Loucy (cell line): ENCODE measurements around the gene CD82.

Experiments
- H2AFZ ChIP-seq: fragments of 200-600 bp; sonication (generic); 2 replicates; pipeline ENCODE4 v1.6.0; 2016; ENCODE audit warnings: antibody characterized with exemption, mild to moderate bottlenecking, low read length, moderate library complexity
- H3F3A ChIP-seq: fragments of 200-600 bp; 2 replicates; pipeline ENCODE4 v1.6.0; 2016; ENCODE audit warnings: antibody characterized with exemption, low read depth, mild to moderate bottlenecking
- H3K27me3 ChIP-seq: fragments of 200-600 bp; sonication (generic); 2 replicates; pipeline ENCODE4 v1.6.1; 2014; ENCODE audit warnings: low read length, mild to moderate bottlenecking; ENCODE audit not compliant: insufficient read depth, poor library complexity, severe bottlenecking
- H3K36me3 ChIP-seq: fragments of 200-600 bp; sonication (generic); 2 replicates; pipeline ENCODE4 v1.6.1; 2016; ENCODE audit warnings: low read length; ENCODE audit not compliant: insufficient read depth
- H3K4me1 ChIP-seq: fragments of 200-600 bp; sonication (generic); 2 replicates; pipeline ENCODE4 v1.5.1; 2014; ENCODE audit warnings: low read length, mild to moderate bottlenecking; ENCODE audit not compliant: insufficient read depth, poor library complexity, severe bottlenecking
- H3K4me2 ChIP-seq: fragments of 200-600 bp; sonication (generic); 2 replicates; pipeline ENCODE4 v1.6.0; 2014; ENCODE audit warnings: antibody characterized with exemption, low read length, low read depth, mild to moderate bottlenecking; ENCODE audit not compliant: poor library complexity, severe bottlenecking
- H3K4me3 ChIP-seq: fragments of 200-600 bp; sonication (generic); 2 replicates; pipeline ENCODE4 v1.5.1; 2014; ENCODE audit warnings: low read length, mild to moderate bottlenecking, mixed read lengths; ENCODE audit not compliant: poor library complexity, severe bottlenecking
- H3K79me2 ChIP-seq: fragments of 200-600 bp; sonication (generic); 2 replicates; pipeline ENCODE4 v1.6.1; 2014; ENCODE audit warnings: low read length; ENCODE audit not compliant: insufficient read depth
- H3K9ac ChIP-seq: fragments of 200-600 bp; sonication (generic); 2 replicates; pipeline ENCODE4 v1.6.0; 2014; ENCODE audit warnings: mild to moderate bottlenecking, low read depth, low read length, moderate library complexity; ENCODE audit not compliant: poor library complexity, severe bottlenecking
- H3K9me2 ChIP-seq: fragments of 200-600 bp; sonication (generic); replicated peaks from 2 replicates; pipeline ENCODE4 v1.6.1; 2016; ENCODE audit warnings: low read depth, low read length, mixed read lengths
- H3K9me3 ChIP-seq: fragments of 200-600 bp; sonication (generic); 2 replicates; pipeline ENCODE4 v1.6.1; 2014; ENCODE audit warnings: mild to moderate bottlenecking, antibody characterized with exemption, low read length, low read depth; ENCODE audit not compliant: insufficient read depth
- H4K20me1 ChIP-seq: fragments of 200-600 bp; sonication (generic); 2 replicates; pipeline ENCODE4 v1.6.0; 2014; ENCODE audit warnings: antibody characterized with exemption, low read length, mild to moderate bottlenecking; ENCODE audit not compliant: insufficient read depth, poor library complexity, severe bottlenecking
- CTCF ChIP-seq: fragments of 200-600 bp; sonication (generic); conservative IDR thresholded peaks from 2 replicates; pipeline ENCODE4 v1.5.1; 2014; ENCODE audit warnings: mild to moderate bottlenecking, antibody characterized with exemption, low read length
- EZH2phosphoT487 ChIP-seq: fragments of 200-600 bp; IDR thresholded peaks from 2 replicates; pipeline ENCODE4 v1.6.1; 2018; ENCODE audit warnings: antibody characterized with exemption, mild to moderate bottlenecking, moderate library complexity, borderline replicate concordance

Gene CD82

GRCh38 chr11:44626645-44627044 is 61.2 kb downstream of the CD82 start:
- no peaks in the 10 kb centered on the region for H3K9me3 ChIP-seq
- TF ChIP-seq CTCF: no peak
- H3K27me3 ChIP-seq: no peaks in the 10 kb centered on the region
- no peak overlapping the region for H2AFZ ChIP-seq
- no peak overlapping the region for H3K4me3 ChIP-seq
- H3F3A ChIP-seq: no peaks in the 10 kb centered on the region
- peaks cover 20% of the 10 kb centered on the region; the same call in 1 of the 2 replicates for H3K36me3 ChIP-seq
- H4K20me1 ChIP-seq: no peaks in the 10 kb centered on the region
- peaks cover 9% of the 10 kb centered on the region for H3K4me1 ChIP-seq
- no peak overlapping the region for H3K4me2 ChIP-seq
- H3K9me2 ChIP-seq: no peaks in the 10 kb centered on the region
- H3K9ac ChIP-seq: no peak overlapping the region
- H3K79me2 ChIP-seq: no peaks in the 10 kb centered on the region

- Histone ChIP-seq H3K4me1 (peaks cover 9% of the 10 kb centered on the region), H3K79me2 (no peaks in the 10 kb centered on the region), H3F3A (no peaks in the 10 kb centered on the region), H3K4me3 (no peak overlapping the region), H3K9me2 (no peaks in the 10 kb centered on the region), H3K9me3 (no peaks in the 10 kb centered on the region), H3K9ac (no peak overlapping the region), H2AFZ (no peak overlapping the region), H3K27me3 (no peaks in the 10 kb centered on the region), H3K4me2 (no peak overlapping the region), H3K36me3 (peaks cover 14% of the 10 kb centered on the region; the same call in 1 of the 2 replicates), H4K20me1 (no peaks in the 10 kb centered on the region)
- TF ChIP-seq CTCF: no peak
- no peak for TF ChIP-seq EZH2phosphoT487
These were observed 61.8 kb downstream of the CD82 start for GRCh38 chr11:44627165-44627789.

DNA sequence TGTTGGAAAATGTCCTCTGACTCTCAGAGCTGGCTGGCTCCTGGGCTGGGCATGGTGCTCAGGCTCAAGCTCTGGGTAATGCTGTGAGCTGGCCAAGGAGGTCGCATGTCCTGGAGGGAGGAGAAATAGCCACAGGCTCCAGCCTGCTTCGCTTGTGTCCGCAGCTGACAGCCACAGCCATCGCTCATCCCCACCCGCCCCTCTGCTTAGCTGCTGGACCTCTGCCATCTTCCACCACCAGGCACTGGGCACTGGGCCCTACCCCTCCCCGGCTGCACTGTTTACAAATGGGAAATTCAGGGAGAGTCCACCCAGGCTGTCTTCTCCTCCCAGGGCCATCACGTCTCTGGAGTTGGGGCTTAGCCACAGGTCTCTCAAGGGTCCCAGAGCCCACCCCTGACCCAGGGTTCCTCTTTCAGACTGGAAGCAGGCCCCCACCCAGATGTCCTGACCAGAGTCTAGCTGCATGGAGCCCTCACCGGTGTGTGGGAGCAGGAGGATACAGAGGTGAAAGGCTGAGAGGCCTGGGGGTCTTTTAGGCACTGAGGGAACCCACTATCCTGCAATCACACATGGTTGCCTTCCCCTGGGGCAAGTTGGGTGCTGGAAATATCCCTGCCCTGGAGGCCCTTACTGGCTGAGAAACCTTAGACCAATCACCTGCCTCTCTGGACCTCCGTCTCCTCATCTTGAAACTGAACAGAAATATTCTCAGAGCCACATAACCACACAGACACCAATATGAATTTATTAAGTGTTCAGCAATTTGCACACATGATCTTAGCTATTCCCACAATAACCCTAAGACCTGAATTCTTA is 62.7 kb downstream of the CD82 start:
- Histone ChIP-seq H3F3A (no peaks in the 10 kb centered on the region), H3K4me3 (no peak overlapping the region), H3K27me3 (no peaks in the 10 kb centered on the region), H2AFZ (no peak overlapping the region), H4K20me1 (no peaks in the 10 kb centered on the region), H3K9me2 (no peaks in the 10 kb centered on the region), H3K9ac (no peak overlapping the region), H3K9me3 (no peaks in the 10 kb centered on the region), H3K36me3 (peaks cover 6% of the 10 kb centered on the region; the same call in 1 of the 2 replicates), H3K79me2 (no peaks in the 10 kb centered on the region), H3K4me1 (peaks cover 7% of the 10 kb centered on the region), H3K4me2 (no peak overlapping the region)
- TF ChIP-seq CTCF: no peak
- no peak for TF ChIP-seq EZH2phosphoT487
